Nephron (organoid): Measurements from ENCODE around the gene NKAIN2.
"Not testable (repeated sequence)": the region's sequence is repeated elsewhere in the genome, so short reads cannot be mapped to it uniquely, and the experiment has no call there.

Experiments
- H3K27ac Mint-ChIP-seq, 3 experiments: 2 replicates each; pipeline ENCODE4 v1.8.0; 2020; ENCODE audit warnings: mixed read lengths in 3 of 3, mild to moderate bottlenecking in 2 of 3, moderate library complexity in 1 of 3
- H3K27me3 Mint-ChIP-seq: 2 replicates; pipeline ENCODE4 v1.8.0; 2021; ENCODE audit warnings: low read depth, mild to moderate bottlenecking, moderate library complexity, mixed read lengths
- H3K36me3 Mint-ChIP-seq: 2 replicates; pipeline ENCODE4 v1.8.0; 2020; ENCODE audit warnings: low read depth, mixed read lengths
- H3K4me1 Mint-ChIP-seq: 2 replicates; pipeline ENCODE4 v1.8.0; 2020; ENCODE audit warnings: mixed read lengths
- H3K4me3 Mint-ChIP-seq, 3 experiments: 2 replicates each; pipeline ENCODE4 v1.8.0; 2020; ENCODE audit warnings: mild to moderate bottlenecking in 3 of 3, mixed read lengths in 3 of 3, moderate library complexity in 2 of 3
- H3K9me3 Mint-ChIP-seq: 2 replicates; pipeline ENCODE4 v1.8.0; 2020; ENCODE audit warnings: mixed read lengths
- TF ChIP-seq, protein P1 (sequence below), 3 experiments: fragments of 200-600 bp; sonication (generic); IDR thresholded peaks; one replicate each; pipeline ENCODE4 v1.5.0; 2021; ENCODE audit warnings: antibody characterized with exemption in 3 of 3; ENCODE audit not compliant: unreplicated experiment in 3 of 3

Gene NKAIN2

DNA sequence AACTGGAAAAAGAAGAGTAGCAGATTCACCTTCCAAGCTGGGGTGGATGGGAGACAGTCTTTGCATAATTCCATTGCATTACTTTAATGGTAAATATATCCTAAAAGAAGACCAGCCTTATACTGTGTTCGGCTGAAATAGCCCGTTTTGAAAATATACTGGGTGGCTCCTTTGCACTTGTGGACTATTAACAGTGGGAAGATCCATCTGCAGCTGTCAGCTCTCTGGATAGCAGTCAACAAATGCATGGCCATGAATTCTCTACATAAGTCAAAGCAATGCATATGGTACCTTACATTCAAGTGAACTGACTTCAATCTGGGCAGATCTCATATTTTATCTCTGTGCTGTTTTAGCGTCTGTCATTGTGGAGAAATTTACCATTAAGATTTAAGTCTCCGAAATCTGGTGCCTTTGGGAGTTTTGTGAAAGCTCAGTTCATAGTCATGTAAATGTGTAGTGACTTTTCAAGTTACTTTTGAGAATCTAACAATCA, 758.0 kb downstream of the NKAIN2 start:
- no peak overlapping the region for H3K4me3 Mint-ChIP-seq
- peaks cover 22% of the 10 kb centered on the region for H3K4me1 Mint-ChIP-seq

DNA sequence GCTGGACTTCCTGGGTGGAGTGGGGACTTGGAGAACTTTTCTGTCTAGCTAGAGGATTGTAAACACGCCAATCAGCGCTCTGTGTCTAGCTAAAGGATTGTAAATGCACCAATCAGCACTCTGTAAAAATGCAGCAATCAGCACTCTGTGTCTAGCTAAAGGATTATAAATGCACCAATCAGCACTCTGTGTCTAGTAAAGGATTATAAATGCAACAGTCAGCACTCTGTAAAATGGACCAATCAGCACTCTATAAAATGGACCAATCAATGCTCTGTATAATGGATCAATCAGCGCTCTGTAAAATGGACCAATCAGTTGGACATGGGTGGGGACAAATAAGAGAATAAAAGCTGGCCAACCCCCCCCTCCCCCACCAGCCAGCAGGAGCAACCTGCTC, 760.5 kb downstream of the NKAIN2 start:
- not testable (repeated sequence) for H3K27me3 Mint-ChIP-seq, H3K9me3 Mint-ChIP-seq, H3K36me3 Mint-ChIP-seq, H3K27ac Mint-ChIP-seq, H3K4me3 Mint-ChIP-seq
- H3K4me1 Mint-ChIP-seq = peaks cover 11% of the 10 kb centered on the region

More for the DNA sequence above, 758.0 kb downstream of the NKAIN2 start:
- peaks cover 3% of the 10 kb centered on the region for H3K9me3 Mint-ChIP-seq
- H3K27me3 Mint-ChIP-seq = no peaks in the 10 kb centered on the region
- H3K36me3 Mint-ChIP-seq = no peaks in the 10 kb centered on the region
- TF ChIP-seq, protein P1, sequence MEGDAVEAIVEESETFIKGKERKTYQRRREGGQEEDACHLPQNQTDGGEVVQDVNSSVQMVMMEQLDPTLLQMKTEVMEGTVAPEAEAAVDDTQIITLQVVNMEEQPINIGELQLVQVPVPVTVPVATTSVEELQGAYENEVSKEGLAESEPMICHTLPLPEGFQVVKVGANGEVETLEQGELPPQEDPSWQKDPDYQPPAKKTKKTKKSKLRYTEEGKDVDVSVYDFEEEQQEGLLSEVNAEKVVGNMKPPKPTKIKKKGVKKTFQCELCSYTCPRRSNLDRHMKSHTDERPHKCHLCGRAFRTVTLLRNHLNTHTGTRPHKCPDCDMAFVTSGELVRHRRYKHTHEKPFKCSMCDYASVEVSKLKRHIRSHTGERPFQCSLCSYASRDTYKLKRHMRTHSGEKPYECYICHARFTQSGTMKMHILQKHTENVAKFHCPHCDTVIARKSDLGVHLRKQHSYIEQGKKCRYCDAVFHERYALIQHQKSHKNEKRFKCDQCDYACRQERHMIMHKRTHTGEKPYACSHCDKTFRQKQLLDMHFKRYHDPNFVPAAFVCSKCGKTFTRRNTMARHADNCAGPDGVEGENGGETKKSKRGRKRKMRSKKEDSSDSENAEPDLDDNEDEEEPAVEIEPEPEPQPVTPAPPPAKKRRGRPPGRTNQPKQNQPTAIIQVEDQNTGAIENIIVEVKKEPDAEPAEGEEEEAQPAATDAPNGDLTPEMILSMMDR (IDR thresholded peaks at IDR 0.05; ENCODE audit: unreplicated experiment in 3 of 3) = no peak
- no peak overlapping the region for H3K27ac Mint-ChIP-seq

DNA sequence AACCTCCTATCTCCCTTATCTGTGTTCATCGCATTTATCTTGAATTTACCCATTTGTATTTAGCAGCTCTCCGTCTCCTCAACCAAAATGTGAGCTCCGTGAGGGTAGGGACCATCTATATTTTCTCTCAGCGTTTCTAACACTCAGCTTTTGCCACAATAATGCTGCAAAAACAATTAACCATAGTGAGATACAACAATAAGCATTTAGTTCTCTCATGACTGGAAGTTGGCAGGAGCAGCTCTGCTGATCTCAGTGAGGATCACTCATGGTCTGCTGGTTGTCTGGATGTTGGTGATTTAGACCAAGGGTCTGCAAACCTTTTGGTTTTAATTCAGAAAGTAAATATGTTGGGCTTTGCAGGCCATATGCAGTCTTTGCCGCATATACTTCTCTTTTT, 763.7 kb downstream of the NKAIN2 start:
- no peaks in the 10 kb centered on the region for H3K4me1 Mint-ChIP-seq
- no peak overlapping the region for H3K27ac Mint-ChIP-seq
- TF ChIP-seq, protein P1 (IDR thresholded peaks at IDR 0.05; ENCODE audit: unreplicated experiment in 3 of 3) = no peak
- H3K9me3 Mint-ChIP-seq = peaks cover 14% of the 10 kb centered on the region
- no peaks in the 10 kb centered on the region for H3K36me3 Mint-ChIP-seq
- H3K27me3 Mint-ChIP-seq = no peaks in the 10 kb centered on the region
- H3K4me3 Mint-ChIP-seq = no peak overlapping the region

DNA sequence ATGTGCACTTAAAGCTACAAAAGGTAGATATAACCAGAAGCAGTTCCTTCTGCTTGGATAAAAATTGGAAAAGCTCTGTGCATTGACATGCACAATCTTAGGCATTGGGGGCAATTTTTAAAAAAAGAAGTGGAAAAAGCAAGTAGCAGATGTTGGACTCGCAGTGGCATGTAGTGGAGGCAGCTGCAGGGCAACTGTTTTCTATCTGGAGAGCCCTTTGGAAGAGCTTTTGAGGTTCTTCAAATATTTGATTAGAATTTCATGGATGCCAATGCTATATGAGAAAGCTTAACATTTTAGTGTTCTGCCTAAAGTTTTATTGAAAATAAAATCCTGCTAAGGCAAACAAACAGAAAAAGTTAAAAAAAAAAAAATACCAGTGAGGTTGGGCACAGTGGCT, 770.3 kb downstream of the NKAIN2 start:
- no peaks in the 10 kb centered on the region for H3K27me3 Mint-ChIP-seq
- no peak overlapping the region for H3K4me3 Mint-ChIP-seq
- H3K4me1 Mint-ChIP-seq = peaks cover 5% of the 10 kb centered on the region
- no peaks in the 10 kb centered on the region for H3K36me3 Mint-ChIP-seq
- TF ChIP-seq, protein P1 (IDR thresholded peaks at IDR 0.05; ENCODE audit: unreplicated experiment in 3 of 3) = no peak
- H3K9me3 Mint-ChIP-seq = peaks cover 14% of the 10 kb centered on the region
- no peak overlapping the region for H3K27ac Mint-ChIP-seq

DNA sequence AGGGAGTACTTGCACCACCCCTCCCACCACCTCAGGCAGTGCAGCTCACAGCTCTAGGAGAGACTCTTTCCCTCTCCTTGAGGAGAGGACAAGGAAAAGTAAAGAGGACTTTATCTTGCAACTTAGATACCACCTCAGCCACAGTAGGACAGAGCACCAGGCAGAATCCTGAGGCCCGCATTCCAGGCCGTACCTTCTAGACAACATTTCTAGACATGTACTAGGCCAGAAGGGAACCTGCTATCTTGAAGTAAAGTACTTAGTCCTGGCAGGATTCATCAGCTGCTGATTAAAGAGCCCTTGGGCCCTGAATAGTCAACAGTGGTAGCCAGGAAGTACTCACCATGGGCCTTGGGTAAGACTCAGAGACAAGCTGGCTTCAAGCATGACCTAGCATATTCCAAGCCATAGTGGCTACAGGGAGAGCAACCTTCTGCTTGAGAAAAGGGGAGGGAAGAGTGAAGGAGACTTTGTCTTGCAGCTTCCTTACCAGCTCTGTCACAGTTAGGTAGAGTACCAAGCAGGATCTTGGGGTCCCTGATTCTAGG, 774.1 kb downstream of the NKAIN2 start:
- no peaks in the 10 kb centered on the region for H3K27me3 Mint-ChIP-seq

DNA sequence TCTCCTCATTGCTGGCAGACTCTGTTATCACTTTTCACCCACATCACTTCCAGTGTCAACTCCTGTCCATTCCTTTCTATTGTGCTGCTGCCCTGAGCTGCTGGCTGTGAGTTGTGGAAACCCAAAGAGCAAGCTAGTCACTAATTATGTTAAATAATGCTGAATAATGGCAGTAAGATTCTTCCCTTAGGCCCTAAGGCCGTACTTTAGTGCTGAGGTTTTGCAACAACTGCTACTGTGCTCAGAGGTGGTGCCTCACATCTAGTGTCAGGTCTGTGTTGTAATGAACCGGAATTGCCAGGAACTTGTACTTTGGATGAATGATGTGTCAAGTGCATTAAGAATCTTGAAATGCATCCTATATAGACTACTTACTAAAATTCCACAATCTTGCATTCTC, 786.3 kb downstream of the NKAIN2 start:
- Mint-ChIP-seq H3K27me3 (no peaks in the 10 kb centered on the region), H3K27ac (no peak overlapping the region), H3K9me3 (no peaks in the 10 kb centered on the region), H3K4me1 (no peaks in the 10 kb centered on the region), H3K36me3 (no peaks in the 10 kb centered on the region), H3K4me3 (no peak overlapping the region)
- TF ChIP-seq, protein P1 (IDR thresholded peaks at IDR 0.05; ENCODE audit: unreplicated experiment in 3 of 3) = no peak

More for the DNA sequence above, 774.1 kb downstream of the NKAIN2 start:
- peaks cover 5% of the 10 kb centered on the region for H3K4me1 Mint-ChIP-seq
- H3K4me3 Mint-ChIP-seq = no peak overlapping the region
- TF ChIP-seq, protein P1 (IDR thresholded peaks at IDR 0.05; ENCODE audit: unreplicated experiment in 3 of 3) = no peak
- H3K36me3 Mint-ChIP-seq = no peaks in the 10 kb centered on the region
- H3K27ac Mint-ChIP-seq = no peak overlapping the region
- H3K9me3 Mint-ChIP-seq = no peaks in the 10 kb centered on the region
